GM15510 (cell line): ENCODE data around the gene OSBPL9.

Experiments
- POLR2A ChIP-seq: IDR thresholded peaks from 3 replicates; pipeline ENCODE4 v1.6.1; 2011; ENCODE audit warnings: borderline replicate concordance; ENCODE audit not compliant: insufficient read length; ENCODE audit errors: extremely low read depth

OSBPL9 gene

GRCh38 chr1:51732701-51733425 is 116.0 kb downstream of the OSBPL9 start:
- no peak for TF ChIP-seq POLR2A

GRCh38 chr1:51733793-51734522 is 117.1 kb downstream of the OSBPL9 start:
- no peak for TF ChIP-seq POLR2A

- TF ChIP-seq POLR2A = no peak
Observed at GRCh38 chr1:51734896-51735745, 118.2 kb downstream of the OSBPL9 start.

GRCh38 chr1:51735746-51736254 is 118.9 kb downstream of the OSBPL9 start:
- no peak for TF ChIP-seq POLR2A

- TF ChIP-seq POLR2A = no peak
Observed at GRCh38 chr1:51736702-51737101, 119.8 kb downstream of the OSBPL9 start.

GRCh38 chr1:51738681-51739080 is 121.8 kb downstream of the OSBPL9 start:
- TF ChIP-seq POLR2A = no peak

- no peak for TF ChIP-seq POLR2A
Observed at GRCh38 chr1:51740652-51741051, 123.8 kb downstream of the OSBPL9 start.

- TF ChIP-seq POLR2A = no peak
Observed at GRCh38 chr1:51741121-51741681, 124.3 kb downstream of the OSBPL9 start.

GRCh38 chr1:51744506-51745303 is 127.8 kb downstream of the OSBPL9 start:
- no peak for TF ChIP-seq POLR2A

- no peak for TF ChIP-seq POLR2A
Observed at GRCh38 chr1:51745304-51745570, 128.3 kb downstream of the OSBPL9 start.

GRCh38 chr1:51749151-51749550 is 132.3 kb downstream of the OSBPL9 start:
- TF ChIP-seq POLR2A = no peak

GRCh38 chr1:51750218-51750617 is 133.3 kb downstream of the OSBPL9 start:
- no peak for TF ChIP-seq POLR2A

- TF ChIP-seq POLR2A = no peak
Observed at GRCh38 chr1:51750729-51751128, 133.8 kb downstream of the OSBPL9 start.
